Caco-2 (cell line): Measurements from ENCODE around the gene HOXA1. TPM values are rescaled to one million over a fixed set of nuclear protein-coding genes. Genes with fewer than 3 reads are reported as not detected.

ENCODE experiments used
- BruUV-seq: library from RNA; stranded (reverse); fragments of 400-500 nt; replicated peaks from 2 replicates; lab custom pipeline; 2021; lab: Mats Ljungman, UMichigan
- CTCF ChIA-PET: fragments of 300-600 bp; sonication (Branson Sonifier 250); formaldehyde crosslinking; loops from one replicate; lab custom pipeline; 2022; ENCODE audit warnings: antibody characterized with exemption; lab: Charles Lee
- POLR2A ChIA-PET: fragments of 300-600 bp; sonication (Branson Sonifier 250); formaldehyde crosslinking; loops from one replicate; lab custom pipeline; 2022; ENCODE audit warnings: antibody characterized with exemption; lab: Charles Lee
- DNase-seq, 2 experiments: peaks; one replicate each; pipeline versions ENCODE4 v3.0.0 to v3.0.0-alpha.2; 2020 to 2022
- H3K27me3 ChIP-seq: replicated peaks from 2 replicates; pipeline ENCODE4 v1.6.0; 2011; ENCODE audit warnings: low read length; ENCODE audit not compliant: control insufficient read depth, insufficient read depth
- H3K36me3 ChIP-seq: 2 replicates; pipeline ENCODE4 v1.5.1; 2011; ENCODE audit warnings: low read length; ENCODE audit not compliant: control insufficient read depth, insufficient read depth
- H3K4me1 ChIP-seq: fragments of 250-450 bp; sonication (Bioruptor Pico); 2 replicates; pipeline ENCODE4 v1.5.1; 2020; ENCODE audit warnings: mild to moderate bottlenecking
- H3K4me3 ChIP-seq: 2 replicates; pipeline ENCODE4 v1.5.1; 2011; ENCODE audit warnings: low read depth, mild to moderate bottlenecking, control low read depth, low read length
- H3K9me3 ChIP-seq: fragments of 250-450 bp; sonication (Bioruptor Pico); 2 replicates; pipeline ENCODE4 v1.5.1; 2020; ENCODE audit warnings: mild to moderate bottlenecking, moderate library complexity
- H3K27ac Mint-ChIP-seq: one replicate; pipeline ENCODE4 v1.8.0; 2022; ENCODE audit warnings: mixed read lengths; ENCODE audit not compliant: unreplicated experiment
- H3K27me3 Mint-ChIP-seq: one replicate; pipeline ENCODE4 v1.8.0; 2022; ENCODE audit warnings: mixed read lengths; ENCODE audit not compliant: insufficient read depth, unreplicated experiment
- H3K36me3 Mint-ChIP-seq: one replicate; pipeline ENCODE4 v1.8.0; 2022; ENCODE audit warnings: mild to moderate bottlenecking, mixed read lengths; ENCODE audit not compliant: insufficient read depth, unreplicated experiment
- H3K4me1 Mint-ChIP-seq: one replicate; pipeline ENCODE4 v1.8.0; 2022; ENCODE audit warnings: low read depth, mixed read lengths; ENCODE audit not compliant: unreplicated experiment
- H3K4me3 Mint-ChIP-seq: one replicate; pipeline ENCODE4 v1.8.0; 2022; ENCODE audit warnings: mild to moderate bottlenecking, moderate library complexity, mixed read lengths; ENCODE audit not compliant: unreplicated experiment
- H3K9me3 Mint-ChIP-seq: one replicate; pipeline ENCODE4 v1.8.0; 2022; ENCODE audit warnings: mixed read lengths; ENCODE audit not compliant: unreplicated experiment
- intact Hi-C: fragments of 100-400 bp; cut with micrococcal nuclease; formaldehyde crosslinking; loops from one replicate; pipeline ENCODE4 v1.10.0; 2022; ENCODE audit not compliant: unreplicated experiment
- total RNA-seq: library from RNA; stranded (reverse); gene quantifications from 2 replicates; pipeline ENCODE4 v1.2.3, GENCODE V29; 2022
- TF ChIP-seq, protein P1 (sequence below), 2 experiments: fragments of 200-600 bp in 1 of 2; IDR thresholded peaks; 1 replicate in 1 of 2; 2 replicates in 1 of 2; pipeline versions ENCODE4 v1.5.1 to v1.8.0; 2011 to 2022; ENCODE audit warnings: antibody characterized with exemption in 1 of 2, control low read depth in 1 of 2, inconsistent platforms in 1 of 2, low read depth in 1 of 2, low read length in 1 of 2, mild to moderate bottlenecking in 1 of 2, moderate library complexity in 1 of 2; ENCODE audit not compliant: insufficient read depth in 1 of 2, severe bottlenecking in 1 of 2, unreplicated experiment in 1 of 2

HOXA1 gene
- total RNA-seq, 1 experiment from 2014 or later: 18.5 TPM

DNA sequence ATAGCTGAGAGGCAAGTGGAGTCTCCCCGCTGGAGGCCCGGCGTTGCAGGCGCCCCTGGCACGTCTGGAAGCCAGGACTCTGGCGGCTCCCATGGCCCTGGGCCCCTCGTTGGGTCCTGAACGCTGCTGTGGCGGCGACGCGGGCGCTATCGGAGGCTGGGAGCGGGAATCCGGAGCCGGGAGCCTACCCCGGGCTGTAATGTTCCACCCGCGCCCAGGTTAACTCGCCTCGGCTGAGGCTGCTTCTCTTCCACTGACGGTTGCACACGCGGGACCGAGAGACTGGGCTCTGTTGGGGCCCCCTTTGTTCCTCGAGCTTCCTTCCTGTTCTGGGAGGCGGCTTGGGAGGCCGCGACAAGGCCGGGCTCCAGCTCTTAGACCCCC, 49.0 kb upstream of the HOXA1 start:
- TF ChIP-seq, protein P1, sequence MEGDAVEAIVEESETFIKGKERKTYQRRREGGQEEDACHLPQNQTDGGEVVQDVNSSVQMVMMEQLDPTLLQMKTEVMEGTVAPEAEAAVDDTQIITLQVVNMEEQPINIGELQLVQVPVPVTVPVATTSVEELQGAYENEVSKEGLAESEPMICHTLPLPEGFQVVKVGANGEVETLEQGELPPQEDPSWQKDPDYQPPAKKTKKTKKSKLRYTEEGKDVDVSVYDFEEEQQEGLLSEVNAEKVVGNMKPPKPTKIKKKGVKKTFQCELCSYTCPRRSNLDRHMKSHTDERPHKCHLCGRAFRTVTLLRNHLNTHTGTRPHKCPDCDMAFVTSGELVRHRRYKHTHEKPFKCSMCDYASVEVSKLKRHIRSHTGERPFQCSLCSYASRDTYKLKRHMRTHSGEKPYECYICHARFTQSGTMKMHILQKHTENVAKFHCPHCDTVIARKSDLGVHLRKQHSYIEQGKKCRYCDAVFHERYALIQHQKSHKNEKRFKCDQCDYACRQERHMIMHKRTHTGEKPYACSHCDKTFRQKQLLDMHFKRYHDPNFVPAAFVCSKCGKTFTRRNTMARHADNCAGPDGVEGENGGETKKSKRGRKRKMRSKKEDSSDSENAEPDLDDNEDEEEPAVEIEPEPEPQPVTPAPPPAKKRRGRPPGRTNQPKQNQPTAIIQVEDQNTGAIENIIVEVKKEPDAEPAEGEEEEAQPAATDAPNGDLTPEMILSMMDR (IDR thresholded peaks at IDR 0.05; ENCODE audit: insufficient read depth in 1 of 2, low read depth in 1 of 2, low read length in 1 of 2, severe bottlenecking in 1 of 2, unreplicated experiment in 1 of 2): no peak
- CTCF ChIA-PET: no interaction called here
- H3K4me3 ChIP-seq: no peak overlapping the region
- H3K4me1 ChIP-seq: peaks cover 24% of the 10 kb centered on the region
- POLR2A ChIA-PET: no interaction called here
- Mint-ChIP-seq H3K36me3 (peaks cover 11% of the 10 kb centered on the region), H3K4me3 (no peak overlapping the region), H3K27ac (no peak overlapping the region), H3K4me1 (no peaks in the 10 kb centered on the region), H3K27me3 (no peaks in the 10 kb centered on the region), H3K9me3 (no peaks in the 10 kb centered on the region)
- H3K9me3 ChIP-seq: no peaks in the 10 kb centered on the region
- no peaks in the 10 kb centered on the region for H3K27me3 ChIP-seq
- H3K36me3 ChIP-seq: no peaks in the 10 kb centered on the region; the same call in 1 of the 2 replicates
- intact Hi-C loops: no loop called here
- peak in 1 of 2 experiments; percentile 26 for DNase-seq
- BruUV-seq: no TSS peak

DNA sequence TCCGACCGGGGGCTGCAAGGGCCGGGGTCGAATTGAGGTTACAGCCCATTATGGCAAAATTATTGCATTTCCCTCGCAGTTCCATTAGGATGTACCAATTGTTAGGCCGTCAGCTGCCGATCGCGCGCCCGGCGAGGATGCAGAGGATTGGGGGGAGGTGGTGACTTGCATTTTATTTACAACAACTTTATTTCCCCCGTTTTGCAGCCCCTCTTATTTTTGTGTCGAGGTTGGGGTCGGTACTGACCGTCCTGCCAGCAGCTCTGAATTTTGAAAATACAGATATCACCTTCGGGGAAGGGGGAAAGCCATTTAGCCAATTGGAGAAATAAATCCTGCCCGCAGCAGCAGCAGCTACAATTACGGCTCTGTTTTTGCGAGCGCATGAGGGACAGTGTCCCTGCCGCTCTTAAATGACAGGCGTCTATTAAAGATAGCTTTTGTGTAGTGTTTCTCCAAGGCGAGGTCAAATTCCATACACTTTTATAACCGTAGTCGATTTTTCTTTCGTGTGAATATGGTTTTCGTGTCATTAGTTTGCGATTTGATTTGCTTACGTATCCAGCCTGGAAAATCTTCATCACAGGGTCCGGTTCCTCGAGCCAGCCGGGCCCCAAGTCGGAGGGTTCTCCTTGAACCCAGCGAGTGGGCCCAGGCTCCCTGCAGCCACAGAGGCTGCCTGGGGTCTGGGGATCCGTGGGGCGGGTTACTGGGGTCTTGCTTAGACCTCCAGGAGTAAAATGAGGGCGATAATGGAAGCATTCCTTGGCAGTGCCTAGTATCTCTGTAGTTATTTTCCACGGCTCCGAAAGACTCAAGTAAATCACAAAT, 48.4 kb upstream of the HOXA1 start:
- ChIA-PET POLR2A (interaction anchor here (0.6 to 1.1 kb wide), 2 partner anchors 22 to 282 kb away, joined by 3 to 5 read pairs; no protein-coding TSS in a partner anchor), CTCF (interaction anchor here (0.6 to 1.5 kb wide), 6 partner anchors 29 to 775 kb away, joined by 3 to 4 read pairs (median 3); partner anchors contain the start of gene SKAP2)
- Histone ChIP-seq H3K4me3 (no peak overlapping the region; the same call in 1 of the 2 replicates), H3K4me1 (peaks cover 18% of the 10 kb centered on the region), H3K9me3 (no peaks in the 10 kb centered on the region), H3K36me3 (no peaks in the 10 kb centered on the region; the same call in 1 of the 2 replicates), H3K27me3 (no peaks in the 10 kb centered on the region)
- Mint-ChIP-seq H3K4me3 (peak overlapping the region; percentile 78), H3K36me3 (peaks cover 11% of the 10 kb centered on the region), H3K27me3 (no peaks in the 10 kb centered on the region), H3K9me3 (no peaks in the 10 kb centered on the region), H3K4me1 (no peaks in the 10 kb centered on the region), H3K27ac (no peak overlapping the region)
- intact Hi-C loops: no loop called here
- DNase-seq: no peak
- no TSS peak for BruUV-seq
- TF ChIP-seq, protein P1 (IDR thresholded peaks at IDR 0.05; ENCODE audit: insufficient read depth in 1 of 2, low read depth in 1 of 2, low read length in 1 of 2, severe bottlenecking in 1 of 2, unreplicated experiment in 1 of 2): no peak

DNA sequence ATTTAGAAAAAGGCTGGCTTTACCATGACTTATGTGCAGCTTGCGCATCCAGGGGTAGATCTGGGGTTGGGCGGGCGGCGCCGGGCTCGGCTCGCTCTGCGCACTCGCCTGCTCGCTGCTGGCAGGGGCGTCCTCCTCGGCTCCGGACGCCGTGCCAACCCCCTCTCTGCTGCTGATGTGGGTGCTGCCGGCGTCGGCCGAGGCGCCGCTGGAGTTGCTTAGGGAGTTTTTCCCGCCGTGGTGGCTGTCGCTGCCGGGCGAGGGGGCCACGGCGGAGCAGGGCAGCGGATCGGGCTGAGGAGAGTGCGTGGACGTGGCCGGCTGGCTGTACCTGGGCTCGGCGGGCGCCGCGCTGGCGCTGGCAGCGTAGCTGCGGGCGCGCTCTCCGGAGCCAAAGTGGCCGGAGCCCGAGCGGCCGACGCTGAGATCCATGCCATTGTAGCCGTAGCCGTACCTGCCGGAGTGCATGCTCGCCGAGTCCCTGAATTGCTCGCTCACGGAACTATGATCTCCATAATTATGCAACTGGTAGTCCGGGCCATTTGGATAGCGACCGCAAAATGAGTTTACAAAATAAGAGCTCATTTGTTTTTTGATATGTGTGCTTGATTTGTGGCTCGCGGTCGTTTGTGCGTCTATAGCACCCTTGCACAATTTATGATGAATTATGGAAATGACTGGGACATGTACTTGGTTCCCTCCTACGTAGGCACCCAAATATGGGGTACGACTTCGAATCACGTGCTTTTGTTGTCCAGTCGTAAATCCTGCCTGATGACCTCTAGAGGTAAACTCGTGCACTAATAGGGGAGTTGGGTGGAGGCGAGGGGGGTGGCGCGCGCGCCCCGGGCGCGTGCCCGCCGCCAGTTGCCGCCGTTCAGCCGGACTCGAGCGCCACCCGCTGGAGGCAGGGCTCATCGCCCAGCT, 47.5 kb upstream of the HOXA1 start, which contains the start of gene HOXA5:
HOXA5 (minus strand) TSS at position 659 of the 927 bp plus-strand sequence; CDS start at position 585, 74 bp downstream.
- POLR2A ChIA-PET: interaction anchor here (0.6 to 1.1 kb wide), 2 partner anchors 21 to 281 kb away, joined by 3 to 5 read pairs; no protein-coding TSS in a partner anchor
- intact Hi-C loops: no loop called here
- H3K27me3 Mint-ChIP-seq: no peaks in the 10 kb centered on the region
- Histone ChIP-seq H3K4me1 (peaks cover 9% of the 10 kb centered on the region), H3K36me3 (no peaks in the 10 kb centered on the region; the same call in 1 of the 2 replicates), H3K4me3 (peak within 1 kb of the TSS; percentile 57), H3K9me3 (no peaks in the 10 kb centered on the region), H3K27me3 (no peaks in the 10 kb centered on the region)
- peak within 1 kb of the TSS; percentile 78 for H3K4me3 Mint-ChIP-seq
- CTCF ChIA-PET: interaction anchor here (0.6 to 1.5 kb wide), 7 partner anchors 28 to 774 kb away, joined by 3 to 4 read pairs (median 3); partner anchors contain the start of gene SKAP2
- H3K27ac Mint-ChIP-seq: peak within 1 kb of the TSS; percentile 13
- H3K9me3 Mint-ChIP-seq: no peaks in the 10 kb centered on the region
- H3K4me1 Mint-ChIP-seq: no peaks in the 10 kb centered on the region
- TF ChIP-seq, protein P1 (IDR thresholded peaks at IDR 0.05; ENCODE audit: insufficient read depth in 1 of 2, low read depth in 1 of 2, low read length in 1 of 2, severe bottlenecking in 1 of 2, unreplicated experiment in 1 of 2): peak; percentile 60 to 68
- H3K36me3 Mint-ChIP-seq: peaks cover 11% of the 10 kb centered on the region
- DNase-seq: peak; percentile 79 to 81
- BruUV-seq: no TSS peak
